ENCODE data around the gene GIT2.

DNA sequence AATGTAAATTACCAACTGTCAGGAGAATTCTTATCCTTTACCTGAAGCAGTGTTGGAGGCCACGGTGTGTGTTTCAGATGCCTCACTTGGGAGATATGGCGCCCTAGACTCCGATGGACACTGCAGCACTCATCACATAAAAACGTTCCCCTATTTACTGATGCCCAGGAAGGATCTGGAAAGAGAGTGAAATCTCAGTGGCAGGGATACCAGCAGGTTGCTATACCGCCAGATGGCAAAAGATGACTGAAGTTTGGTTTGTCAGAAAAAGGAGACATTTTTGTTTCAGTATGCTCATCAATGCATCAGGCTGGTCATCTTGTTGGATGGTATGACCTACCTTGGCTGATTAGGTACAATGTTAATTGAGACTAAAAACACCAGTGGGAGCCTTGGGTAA lies 4.6 kb downstream of the GIT2 start:
- TF ChIP-seq, protein P1, sequence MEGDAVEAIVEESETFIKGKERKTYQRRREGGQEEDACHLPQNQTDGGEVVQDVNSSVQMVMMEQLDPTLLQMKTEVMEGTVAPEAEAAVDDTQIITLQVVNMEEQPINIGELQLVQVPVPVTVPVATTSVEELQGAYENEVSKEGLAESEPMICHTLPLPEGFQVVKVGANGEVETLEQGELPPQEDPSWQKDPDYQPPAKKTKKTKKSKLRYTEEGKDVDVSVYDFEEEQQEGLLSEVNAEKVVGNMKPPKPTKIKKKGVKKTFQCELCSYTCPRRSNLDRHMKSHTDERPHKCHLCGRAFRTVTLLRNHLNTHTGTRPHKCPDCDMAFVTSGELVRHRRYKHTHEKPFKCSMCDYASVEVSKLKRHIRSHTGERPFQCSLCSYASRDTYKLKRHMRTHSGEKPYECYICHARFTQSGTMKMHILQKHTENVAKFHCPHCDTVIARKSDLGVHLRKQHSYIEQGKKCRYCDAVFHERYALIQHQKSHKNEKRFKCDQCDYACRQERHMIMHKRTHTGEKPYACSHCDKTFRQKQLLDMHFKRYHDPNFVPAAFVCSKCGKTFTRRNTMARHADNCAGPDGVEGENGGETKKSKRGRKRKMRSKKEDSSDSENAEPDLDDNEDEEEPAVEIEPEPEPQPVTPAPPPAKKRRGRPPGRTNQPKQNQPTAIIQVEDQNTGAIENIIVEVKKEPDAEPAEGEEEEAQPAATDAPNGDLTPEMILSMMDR (IDR thresholded peaks at IDR 0.05), result no peak
- no peak for TF ChIP-seq POLR2A (IDR thresholded peaks at IDR 0.05)

All from transverse colon (tissue), 3 donors.